ENCODE results near the gene JAML.

DNA sequence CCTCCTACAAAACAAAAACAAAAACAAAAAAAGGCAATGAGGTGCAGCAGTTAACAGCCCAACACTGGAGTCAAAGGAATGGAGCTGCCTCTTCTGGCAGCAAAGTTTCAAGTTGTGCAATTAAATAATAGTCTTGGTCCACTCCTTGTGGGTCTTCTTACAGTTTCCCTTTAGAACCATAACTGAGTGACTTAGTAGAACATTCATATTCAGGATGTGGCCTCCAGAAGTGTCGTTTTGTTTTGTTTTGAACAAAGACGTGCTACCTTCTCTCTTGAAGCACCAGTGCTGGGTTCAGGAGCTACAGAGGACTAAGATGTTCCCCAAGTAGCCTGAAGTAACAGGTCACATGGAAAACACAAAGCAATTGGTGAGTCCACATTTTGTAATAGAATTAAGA lies 2.0 kb upstream of the JAML start:
- TF ChIP-seq, protein P1, sequence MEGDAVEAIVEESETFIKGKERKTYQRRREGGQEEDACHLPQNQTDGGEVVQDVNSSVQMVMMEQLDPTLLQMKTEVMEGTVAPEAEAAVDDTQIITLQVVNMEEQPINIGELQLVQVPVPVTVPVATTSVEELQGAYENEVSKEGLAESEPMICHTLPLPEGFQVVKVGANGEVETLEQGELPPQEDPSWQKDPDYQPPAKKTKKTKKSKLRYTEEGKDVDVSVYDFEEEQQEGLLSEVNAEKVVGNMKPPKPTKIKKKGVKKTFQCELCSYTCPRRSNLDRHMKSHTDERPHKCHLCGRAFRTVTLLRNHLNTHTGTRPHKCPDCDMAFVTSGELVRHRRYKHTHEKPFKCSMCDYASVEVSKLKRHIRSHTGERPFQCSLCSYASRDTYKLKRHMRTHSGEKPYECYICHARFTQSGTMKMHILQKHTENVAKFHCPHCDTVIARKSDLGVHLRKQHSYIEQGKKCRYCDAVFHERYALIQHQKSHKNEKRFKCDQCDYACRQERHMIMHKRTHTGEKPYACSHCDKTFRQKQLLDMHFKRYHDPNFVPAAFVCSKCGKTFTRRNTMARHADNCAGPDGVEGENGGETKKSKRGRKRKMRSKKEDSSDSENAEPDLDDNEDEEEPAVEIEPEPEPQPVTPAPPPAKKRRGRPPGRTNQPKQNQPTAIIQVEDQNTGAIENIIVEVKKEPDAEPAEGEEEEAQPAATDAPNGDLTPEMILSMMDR (IDR thresholded peaks at IDR 0.05) = no peak
- no peak for TF ChIP-seq POLR2A (IDR thresholded peaks at IDR 0.05)

Measured in sigmoid colon (tissue), 3 donors.